Measurements from ENCODE around the gene C1QTNF9.
"Not testable (repeated sequence)": the region's sequence is repeated elsewhere in the genome, so short reads cannot be mapped to it uniquely, and the experiment has no call there.

Gene C1QTNF9, protein sequence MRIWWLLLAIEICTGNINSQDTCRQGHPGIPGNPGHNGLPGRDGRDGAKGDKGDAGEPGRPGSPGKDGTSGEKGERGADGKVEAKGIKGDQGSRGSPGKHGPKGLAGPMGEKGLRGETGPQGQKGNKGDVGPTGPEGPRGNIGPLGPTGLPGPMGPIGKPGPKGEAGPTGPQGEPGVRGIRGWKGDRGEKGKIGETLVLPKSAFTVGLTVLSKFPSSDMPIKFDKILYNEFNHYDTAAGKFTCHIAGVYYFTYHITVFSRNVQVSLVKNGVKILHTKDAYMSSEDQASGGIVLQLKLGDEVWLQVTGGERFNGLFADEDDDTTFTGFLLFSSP

DNA sequence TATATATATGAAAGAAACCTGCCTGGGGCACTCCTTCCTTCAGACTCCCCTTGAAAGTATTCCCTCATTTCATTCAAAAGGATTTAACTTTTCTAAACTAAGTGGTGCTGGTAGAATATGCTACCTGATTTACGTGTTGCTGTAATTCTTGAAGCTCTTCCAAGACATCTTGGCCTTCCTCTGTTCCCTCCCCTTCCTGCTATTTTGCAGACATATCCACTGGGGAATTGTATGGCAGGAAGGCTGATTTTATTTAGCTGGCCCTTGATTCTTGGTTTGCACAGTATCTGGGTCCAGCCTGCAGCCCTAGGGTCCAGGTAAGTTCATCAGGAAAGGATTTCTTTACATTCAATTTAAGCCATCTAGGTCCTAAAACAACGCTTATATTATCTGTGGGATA, at the start of gene C1QTNF9:
TSS of gene C1QTNF9 (plus strand) at position 281 of the 400 bp plus-strand sequence. CDS start 6,424 bp downstream, outside the sequence.
- H3K4me3 ChIP-seq (ENCODE audit: low read depth, low read length); DNase-seq (ENCODE audit: low read depth): not testable (repeated sequence)

DNA sequence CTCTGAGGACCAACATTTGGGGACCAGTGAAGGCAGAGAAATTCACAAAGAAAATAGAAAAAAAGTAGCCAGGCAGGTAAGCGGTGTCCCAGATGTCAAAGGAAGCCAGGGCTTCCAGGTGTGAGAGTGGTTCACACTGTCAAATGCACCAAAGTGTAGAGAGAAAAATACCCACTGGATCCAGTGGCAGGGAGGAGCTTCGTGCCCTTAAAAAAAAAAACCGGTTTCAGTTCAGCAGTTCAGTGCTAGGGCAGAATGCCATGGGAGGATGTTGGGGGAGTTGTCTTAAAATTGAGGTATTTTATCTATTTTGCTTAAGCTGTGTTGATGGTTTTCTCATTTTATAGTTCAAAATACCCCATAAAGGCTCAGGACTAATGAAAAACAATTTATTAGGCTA, 47.8 kb upstream of the C1QTNF9 start:
- DNase-seq (ENCODE audit: low read depth): no peak
- no peak for TF ChIP-seq CTCF (IDR thresholded peaks at IDR 0.05; ENCODE audit: control insufficient read depth, extremely low read depth, insufficient read depth)
- no peak overlapping the region for H3K4me3 ChIP-seq (ENCODE audit: low read depth, low read length)

DNA sequence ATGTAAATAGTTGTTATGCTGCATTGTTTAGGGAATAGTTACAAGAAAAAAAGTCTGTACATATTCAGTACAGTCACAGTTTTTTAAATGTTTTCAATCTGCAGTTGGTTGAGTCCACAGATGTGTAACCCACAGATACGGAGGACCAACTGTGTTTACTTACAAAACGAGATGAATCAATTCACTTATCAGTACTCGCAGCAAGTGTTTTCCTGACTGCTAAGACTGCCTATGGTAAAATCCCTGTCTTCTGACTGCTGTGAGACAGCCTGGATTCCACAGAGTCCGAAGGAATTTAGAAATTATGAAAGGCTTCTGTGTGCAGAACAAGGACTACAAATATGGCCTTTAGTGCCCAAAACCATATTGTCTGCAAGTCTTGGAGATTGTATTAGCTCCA, 45.7 kb upstream of the C1QTNF9 start:
- no peak for TF ChIP-seq CTCF (IDR thresholded peaks at IDR 0.05; ENCODE audit: control insufficient read depth, extremely low read depth, insufficient read depth)
- no peak for DNase-seq (ENCODE audit: low read depth)
- no peak overlapping the region for H3K4me3 ChIP-seq (ENCODE audit: low read depth, low read length)

DNA sequence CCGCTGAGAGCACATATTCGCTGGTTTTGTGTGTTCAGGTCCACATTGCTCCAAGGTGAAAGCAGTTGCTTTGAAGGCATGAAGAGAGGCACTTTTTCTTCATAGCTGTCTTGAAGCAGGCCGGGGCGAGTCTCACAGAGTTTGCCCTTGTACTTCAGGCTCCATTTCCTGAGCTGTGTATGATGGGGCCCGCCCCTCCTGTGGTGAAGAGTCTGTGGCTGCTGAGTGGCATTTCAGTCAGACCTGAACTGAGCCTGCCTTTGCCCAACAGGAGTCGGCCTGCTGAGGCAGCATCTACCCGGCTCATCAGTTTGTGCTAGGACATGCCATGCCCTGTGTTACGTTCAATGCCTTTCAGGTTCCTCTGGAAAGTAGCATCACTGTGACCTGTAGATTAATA, 44.4 kb upstream of the C1QTNF9 start:
- TF ChIP-seq CTCF (IDR thresholded peaks at IDR 0.05; ENCODE audit: control insufficient read depth, extremely low read depth, insufficient read depth): no peak
- no peak overlapping the region for H3K4me3 ChIP-seq (ENCODE audit: low read depth, low read length)
- DNase-seq (ENCODE audit: low read depth): no peak

GRCh38 chr13:24265453-24265852, 43.9 kb upstream of the C1QTNF9 start:
- TF ChIP-seq CTCF (IDR thresholded peaks at IDR 0.05; ENCODE audit: control insufficient read depth, extremely low read depth, insufficient read depth): no peak
- DNase-seq (ENCODE audit: low read depth): no peak
- no peak overlapping the region for H3K4me3 ChIP-seq (ENCODE audit: low read depth, low read length)

DNA sequence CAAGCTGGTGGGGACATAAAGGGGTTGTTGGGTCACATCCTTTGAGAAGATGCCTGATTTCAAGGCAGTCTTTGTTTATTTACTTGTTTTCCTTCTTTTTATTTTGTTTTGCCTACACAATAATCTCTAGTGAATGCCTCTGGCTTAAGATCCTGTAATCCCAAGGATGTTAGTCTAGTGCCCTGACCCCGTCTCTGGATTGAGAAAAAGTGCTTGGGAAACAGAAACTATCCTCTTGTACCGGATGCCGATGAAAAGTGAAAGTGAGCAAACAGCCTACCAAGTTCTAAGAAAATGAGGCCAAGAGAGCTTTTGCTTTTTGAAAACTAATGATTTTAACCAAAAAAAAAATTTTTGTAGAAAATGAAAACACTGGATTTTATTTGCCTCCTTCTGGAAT, 42.1 kb upstream of the C1QTNF9 start:
- H3K4me3 ChIP-seq (ENCODE audit: low read depth, low read length): no peak overlapping the region
- no peak for DNase-seq (ENCODE audit: low read depth)

GRCh38 chr13:24267801-24268200, 41.6 kb upstream of the C1QTNF9 start:
- H3K4me3 ChIP-seq (ENCODE audit: low read depth, low read length): no peak overlapping the region
- TF ChIP-seq CTCF (IDR thresholded peaks at IDR 0.05; ENCODE audit: control insufficient read depth, extremely low read depth, insufficient read depth): no peak
- DNase-seq (ENCODE audit: low read depth): no peak

More for the DNA sequence above, 42.1 kb upstream of the C1QTNF9 start:
- no peak for TF ChIP-seq CTCF (IDR thresholded peaks at IDR 0.05; ENCODE audit: control insufficient read depth, extremely low read depth, insufficient read depth)
